Stimulated activated CD8-positive, alpha-beta memory T cell treated with anti-CD3 and anti-CD28 coated beads, Interleukin-7, amount 100 ng/mL, for 4 hours (primary cell): ENCODE results near the gene CLCNKB.
"Not testable (repeated sequence)": the region's sequence is repeated elsewhere in the genome, so short reads cannot be mapped to it uniquely, and the experiment has no call there.

Experiments used
- DNase-seq, 2 donors: peaks; one replicate each; pipeline ENCODE4 v3.0.0-alpha.2; 2020; ENCODE audit warnings: low read depth in 2 of 2

The CLCNKB gene

DNA sequence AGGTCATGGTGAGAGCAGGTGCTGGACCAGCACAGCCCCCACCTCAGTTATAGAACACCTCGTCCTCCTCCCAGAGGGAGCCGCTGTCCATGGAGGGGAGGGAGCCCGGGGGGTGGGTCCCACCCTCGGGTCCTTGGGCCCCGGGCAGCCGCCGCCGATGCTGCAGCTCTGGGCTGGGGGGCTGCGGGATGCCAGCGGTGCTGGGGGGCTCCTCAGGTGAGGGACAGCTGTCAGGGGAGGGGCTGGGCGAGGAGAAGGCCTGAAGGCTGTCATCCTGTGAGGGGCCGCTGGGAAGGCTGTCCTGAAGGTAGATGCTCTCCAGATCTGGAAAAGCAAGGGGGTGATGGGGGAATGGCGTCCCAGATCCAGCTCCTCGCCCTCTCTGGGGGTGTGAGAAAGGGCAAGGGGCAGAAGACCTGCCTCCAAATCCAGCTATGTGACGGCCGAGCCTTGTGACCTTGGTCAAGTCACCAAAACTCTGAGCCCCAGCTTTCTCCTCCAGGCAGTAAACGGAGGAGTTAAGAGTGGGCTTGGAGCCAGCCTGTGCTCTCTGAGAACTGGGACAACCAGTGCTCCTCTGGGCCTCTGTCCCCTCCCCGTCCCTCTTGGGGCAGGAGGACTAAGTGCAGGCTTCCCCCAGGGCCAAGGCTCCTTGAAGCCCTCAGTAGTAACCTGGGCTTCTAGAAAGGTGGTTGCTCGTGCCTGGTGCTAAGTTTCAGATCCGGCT lies 15.0 kb downstream of the CLCNKB start:
- not testable (repeated sequence) for DNase-seq

DNA sequence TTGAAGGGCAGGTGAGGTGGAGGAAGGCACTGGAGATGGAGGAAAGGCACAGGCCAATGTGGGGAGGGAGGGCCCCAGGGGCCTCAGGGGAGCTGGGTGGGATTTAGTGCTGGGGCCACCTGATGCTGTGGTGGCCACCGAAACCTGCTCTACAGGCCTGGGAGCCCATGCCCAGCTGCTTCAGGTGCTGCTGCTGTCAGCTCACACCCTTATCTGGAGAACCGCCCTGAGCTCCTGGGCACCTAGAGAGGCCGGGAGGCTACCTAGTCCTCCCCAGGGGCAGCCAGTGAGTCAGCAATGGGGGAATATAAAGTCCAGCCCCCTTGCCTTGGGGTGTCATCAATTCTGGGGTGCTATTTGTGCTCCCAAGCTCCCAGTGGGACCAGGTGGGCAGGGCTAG lies 17.7 kb downstream of the CLCNKB start:
- DNase-seq = no peak

DNA sequence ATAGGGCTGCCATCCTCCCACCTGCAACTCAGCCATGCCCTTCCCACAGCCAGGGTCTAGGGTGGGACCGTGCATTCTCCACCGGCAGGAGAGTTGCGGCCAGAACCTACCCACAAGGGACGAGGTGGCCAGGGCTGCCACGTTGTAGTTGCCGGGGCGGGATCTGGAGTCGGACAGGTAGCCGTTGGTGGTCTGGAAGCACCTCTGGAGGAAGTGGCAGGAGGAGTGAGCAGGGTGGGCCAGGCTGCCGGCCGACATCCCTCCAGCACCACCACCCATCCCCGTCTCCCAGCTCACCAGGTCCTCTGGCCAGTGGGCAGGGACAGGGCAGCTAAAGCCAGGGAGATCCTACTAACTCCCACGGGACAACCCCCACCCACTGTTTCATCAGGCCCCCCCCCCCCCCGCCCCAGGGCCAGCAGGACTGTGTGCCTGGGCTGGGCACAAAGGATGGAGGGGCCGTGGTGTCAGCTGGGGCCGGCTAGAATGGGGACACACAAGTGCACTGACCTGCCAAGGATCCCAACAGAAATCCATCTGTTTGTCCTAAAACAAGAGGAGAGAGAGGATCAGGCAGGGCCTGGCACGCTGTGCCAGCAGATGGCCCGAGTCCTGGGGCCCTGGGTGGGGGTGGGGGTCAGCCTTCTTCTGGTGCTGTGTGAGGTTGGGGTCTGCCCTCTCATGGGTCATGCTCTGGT lies 18.6 kb downstream of the CLCNKB start:
- not testable (repeated sequence) for DNase-seq

GRCh38 chr1:16062687-16063075 lies 19.1 kb downstream of the CLCNKB start:
- not testable (repeated sequence) for DNase-seq

DNA sequence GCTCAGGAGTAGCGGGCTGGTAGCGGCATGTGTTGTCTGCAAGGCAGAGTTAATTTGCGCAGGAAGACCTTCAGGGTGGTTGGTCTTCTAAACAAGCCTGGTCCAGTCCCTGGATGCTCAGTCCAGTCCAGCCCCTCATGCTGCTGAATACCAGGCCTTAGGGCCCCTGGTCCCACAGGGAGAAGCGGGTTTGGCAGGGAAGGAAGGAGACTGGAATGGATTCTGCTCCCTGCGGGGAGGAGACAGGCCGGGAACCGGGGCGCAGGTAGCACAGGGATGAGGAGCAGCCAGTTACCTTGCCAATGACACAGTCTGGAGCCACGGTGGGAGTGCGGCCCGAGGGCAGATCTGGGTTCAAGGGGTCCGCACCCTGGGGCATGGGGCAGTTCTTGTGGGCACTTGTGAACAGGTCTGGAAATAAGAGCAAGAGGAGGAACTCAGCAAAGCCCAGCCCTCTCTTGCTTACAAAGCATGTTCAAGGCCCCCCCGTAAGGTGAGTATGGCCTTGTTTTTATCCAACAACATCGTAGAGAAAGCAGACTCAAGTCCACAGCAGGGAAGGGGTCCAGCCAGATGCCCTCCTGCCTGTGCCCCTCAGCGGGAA lies 19.7 kb downstream of the CLCNKB start:
- no peak for DNase-seq

- DNase-seq = no peak
These were observed 20.3 kb downstream of the CLCNKB start for GRCh38 chr1:16063921-16064320.

DNA sequence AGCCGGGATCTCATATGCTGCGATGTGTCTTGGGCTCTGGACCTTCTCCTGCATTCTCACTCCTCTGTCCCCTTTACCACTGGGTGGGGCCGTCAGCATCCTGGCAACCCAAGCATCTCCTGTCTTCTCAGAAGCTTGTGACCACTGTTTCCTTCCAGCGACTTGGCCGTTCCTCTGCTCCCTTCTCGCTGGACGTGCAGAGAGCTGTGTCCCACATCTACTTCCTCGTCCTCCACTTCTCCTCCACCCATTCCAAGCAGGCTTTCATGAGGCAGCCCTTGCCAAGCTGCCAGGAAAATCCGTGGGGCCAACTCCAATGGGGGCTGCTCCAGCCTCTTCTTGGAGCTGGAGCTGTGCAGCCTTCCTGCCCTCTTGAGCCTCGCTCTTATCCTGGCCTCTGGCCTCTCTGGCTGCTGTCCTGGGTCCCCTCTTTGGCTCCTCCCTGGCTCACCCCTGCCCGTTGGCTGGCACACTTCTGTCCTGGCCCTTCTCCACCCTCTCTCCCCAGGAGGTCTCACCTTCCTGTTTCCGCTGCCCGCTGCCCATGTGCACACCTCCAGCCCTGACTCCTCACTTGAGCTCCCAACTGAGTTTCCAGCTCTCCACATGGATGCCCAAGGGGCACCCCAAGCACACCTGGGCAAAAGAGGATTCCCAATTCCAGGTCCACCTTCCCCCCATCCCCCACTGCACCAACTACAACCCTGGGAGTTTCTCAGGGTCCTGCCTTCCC lies 21.1 kb downstream of the CLCNKB start:
- DNase-seq = no peak

GRCh38 chr1:16065269-16065576 lies 21.6 kb downstream of the CLCNKB start:
- DNase-seq = no peak

DNA sequence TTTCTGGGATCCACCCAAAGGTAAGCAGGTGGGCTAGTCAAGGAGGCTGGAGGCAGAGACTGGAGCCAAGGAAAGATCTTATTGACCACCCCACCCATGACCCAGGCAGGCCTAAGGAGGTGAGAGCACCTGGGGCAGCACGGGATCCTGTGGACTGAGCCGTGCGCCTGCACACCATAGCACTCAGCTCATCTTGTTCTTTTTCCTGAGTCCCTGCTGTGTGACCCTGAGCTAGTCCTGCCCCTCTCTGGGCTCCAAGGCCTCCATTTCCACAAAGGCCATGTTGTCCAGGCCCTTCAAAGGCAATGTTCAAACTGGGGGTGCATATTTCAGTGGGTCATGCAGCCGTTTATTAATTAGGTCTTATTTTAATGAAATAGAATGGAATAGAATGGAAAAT lies 22.7 kb downstream of the CLCNKB start:
- DNase-seq = no peak

DNA sequence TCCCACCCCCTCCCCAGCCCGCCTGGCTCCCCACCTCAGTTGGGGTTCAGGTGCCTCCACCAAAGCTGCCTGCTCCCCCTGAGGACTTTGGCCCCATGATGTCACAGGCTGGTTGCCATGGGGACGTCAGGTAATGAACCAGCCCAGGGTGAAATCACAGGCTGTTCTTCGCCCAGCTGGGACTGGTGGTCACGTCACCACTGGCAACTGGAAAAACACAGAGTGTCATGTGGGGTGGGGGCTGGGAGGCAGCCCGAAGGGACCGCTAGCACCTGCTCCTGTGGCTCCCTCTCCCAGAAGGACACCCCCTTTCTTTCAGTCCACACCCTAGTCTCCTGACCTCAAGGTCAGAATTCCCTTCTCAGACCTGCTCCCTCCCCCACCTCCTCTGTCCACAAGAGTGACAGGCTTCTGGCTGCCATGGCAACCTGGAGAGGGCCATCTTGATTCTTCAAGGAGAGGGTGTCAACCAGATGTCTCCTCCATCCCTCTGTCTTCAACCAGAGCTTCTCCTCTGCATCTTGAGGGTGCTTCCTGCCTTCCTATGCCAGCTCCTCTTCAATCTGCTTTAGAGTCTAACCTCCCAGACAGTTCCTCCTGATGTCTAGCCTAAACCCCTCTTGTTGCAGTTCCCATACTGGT lies 23.7 kb downstream of the CLCNKB start:
- DNase-seq = no peak

DNA sequence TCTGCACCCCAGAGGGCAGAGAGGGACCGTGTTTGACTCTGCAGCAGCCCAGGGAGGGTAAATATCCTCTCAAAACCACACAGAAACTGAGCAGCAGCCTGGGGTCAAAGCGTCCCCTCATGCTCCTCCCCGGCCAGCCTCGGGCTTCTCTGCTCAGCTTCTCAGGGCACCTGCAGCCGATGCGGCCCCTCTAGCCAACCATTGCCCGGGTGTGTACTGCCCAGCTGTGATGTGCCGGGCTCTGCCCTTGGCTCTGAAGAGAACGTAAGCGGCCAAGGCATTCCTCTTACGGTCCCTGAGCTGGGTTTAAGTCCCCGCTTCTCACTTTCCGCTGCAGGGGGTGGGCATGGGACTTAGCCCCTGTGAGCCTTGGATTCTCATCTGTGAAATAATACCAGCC lies 24.4 kb downstream of the CLCNKB start:
- no peak for DNase-seq

DNA sequence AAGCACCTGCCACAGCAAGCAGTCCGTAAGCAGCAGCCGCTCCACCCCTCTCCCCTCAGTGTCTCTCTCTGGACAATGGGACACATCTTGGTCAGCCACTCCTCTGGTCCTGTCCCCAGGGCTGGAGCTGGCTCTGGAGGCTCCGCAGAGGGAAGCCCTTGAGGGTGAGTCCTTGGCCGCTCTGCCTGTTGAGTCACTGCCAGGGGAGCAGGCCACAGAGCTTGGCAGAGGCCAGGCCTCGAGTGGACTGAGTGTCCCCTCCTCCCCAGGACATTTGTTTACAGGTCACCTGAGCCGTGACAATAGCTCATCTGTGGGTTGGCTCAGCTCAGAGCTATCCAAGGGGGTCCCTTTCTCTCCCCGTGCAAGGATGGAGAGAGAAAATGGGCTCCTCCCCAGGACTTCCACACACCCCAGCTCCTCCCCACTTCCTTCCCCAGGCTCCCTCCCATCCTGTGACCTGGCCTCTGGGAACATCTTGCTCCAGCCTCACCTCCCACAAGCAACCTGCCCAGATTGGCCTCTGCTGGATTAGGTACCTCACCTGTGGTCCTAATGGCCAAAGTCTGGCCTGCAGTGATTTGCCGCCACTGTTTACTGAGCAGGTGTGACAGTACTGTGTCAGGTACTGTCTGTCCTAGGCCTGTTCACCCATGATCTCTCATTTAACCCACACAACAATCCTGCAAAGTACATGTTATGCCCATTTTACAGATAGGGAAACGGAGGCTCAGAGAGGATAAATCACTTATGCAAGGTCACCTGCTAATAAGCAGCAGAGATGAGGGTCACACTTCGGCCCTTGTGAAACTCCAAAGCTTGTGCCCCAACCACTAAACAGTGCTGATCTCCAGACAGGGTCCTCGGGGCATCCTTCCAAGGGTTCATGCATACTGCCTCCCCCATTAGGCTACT lies 25.0 kb downstream of the CLCNKB start:
- no peak for DNase-seq

GRCh38 chr1:16070640-16071355 lies 27.2 kb downstream of the CLCNKB start:
- no peak for DNase-seq

DNA sequence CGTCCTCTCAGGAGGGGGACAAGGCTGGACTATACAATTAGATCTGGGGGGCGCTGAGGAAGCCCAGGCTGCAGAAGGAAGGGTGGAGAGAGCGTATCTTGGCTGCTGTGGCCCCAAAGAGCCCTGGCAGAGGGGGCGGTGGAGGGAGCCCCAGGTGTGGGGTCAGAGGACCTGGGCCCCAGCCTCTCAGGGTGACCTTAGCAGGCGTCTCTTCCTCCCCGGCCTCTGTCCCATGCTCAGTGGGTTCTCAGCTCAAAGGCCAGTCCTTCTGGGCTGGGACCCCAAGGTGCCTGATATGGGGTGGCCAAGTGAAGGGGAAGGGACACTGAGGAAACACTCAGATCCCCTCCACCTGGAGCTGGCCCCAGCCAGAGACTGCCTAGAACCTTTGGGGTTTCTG lies 28.0 kb downstream of the CLCNKB start:
- no peak for DNase-seq

GRCh38 chr1:16072095-16072494 lies 28.5 kb downstream of the CLCNKB start:
- DNase-seq = no peak

GRCh38 chr1:16072616-16073484 lies 29.3 kb downstream of the CLCNKB start:
- DNase-seq = no peak

- no peak for DNase-seq
These were observed 30.0 kb downstream of the CLCNKB start, which contains the start of gene FAM131C for GRCh38 chr1:16073490-16074119. Gene FAM131C (minus strand): TSS chr1:16073651. CDS start chr1:16073442, 209 bp downstream.

GRCh38 chr1:16074217-16074616 lies 30.6 kb downstream of the CLCNKB start:
- DNase-seq = no peak
